ENCODE data around the gene IL1RN. TPM values are rescaled to one million over a fixed set of nuclear protein-coding genes. Genes with fewer than 3 reads are reported as not detected.

Gene IL1RN
- polyA plus RNA-seq, 1 donor from 2014 or later, result not detected

DNA sequence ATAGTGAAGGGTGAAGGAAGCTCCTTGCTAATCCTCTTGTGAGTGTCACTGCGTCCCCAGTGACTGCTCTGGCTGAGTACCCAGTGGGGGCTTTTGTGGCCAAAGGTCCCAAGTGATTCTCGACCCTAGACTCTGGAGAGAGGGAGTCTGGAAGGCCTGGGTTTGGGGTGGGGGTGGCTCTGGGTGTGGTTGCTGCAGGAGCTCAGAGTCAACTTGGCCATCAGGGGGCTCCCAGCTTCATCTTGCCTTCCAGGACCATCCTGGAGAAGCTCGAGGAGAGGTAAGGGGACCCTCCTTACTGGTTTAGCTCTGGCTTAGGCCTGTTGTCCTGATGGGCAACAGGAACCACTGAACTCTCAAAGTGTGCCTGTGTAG is 47.0 kb downstream of the IL1RN start:
- TF ChIP-seq EZH2 (IDR thresholded peaks at IDR 0.05; ENCODE audit: borderline replicate concordance, insufficient read depth, low read length, poor library complexity, severe bottlenecking), result no peak
- no peak for TF ChIP-seq POLR2AphosphoS5 (IDR thresholded peaks at IDR 0.05)
- Histone ChIP-seq H3K9me3 (ENCODE audit: low read length) (no peaks in the 10 kb centered on the region), H3K27me3 (ENCODE audit: insufficient read depth, low read depth, low read length) (no peaks in the 10 kb centered on the region), H3K36me3 (ENCODE audit: insufficient read depth, low read length) (no peaks in the 10 kb centered on the region), H3K9ac (ENCODE audit: low read length) (no peak overlapping the region), H3K4me3 (ENCODE audit: low read length) (no peak overlapping the region), H2AFZ (ENCODE audit: low read depth, low read length) (no peak overlapping the region), H3K79me2 (replicated peaks; ENCODE audit: insufficient read depth, low read length) (no peaks in the 10 kb centered on the region), H3F3A (ENCODE audit: insufficient read depth, low read length, poor library complexity, severe bottlenecking) (no peaks in the 10 kb centered on the region), H3K27ac (ENCODE audit: low read length) (no peak overlapping the region), H3K4me2 (ENCODE audit: low read length) (no peak overlapping the region), H4K20me1 (ENCODE audit: insufficient read depth) (no peaks in the 10 kb centered on the region), H3K9me2 (ENCODE audit: insufficient read depth, low read length) (no peaks in the 10 kb centered on the region)

DNA sequence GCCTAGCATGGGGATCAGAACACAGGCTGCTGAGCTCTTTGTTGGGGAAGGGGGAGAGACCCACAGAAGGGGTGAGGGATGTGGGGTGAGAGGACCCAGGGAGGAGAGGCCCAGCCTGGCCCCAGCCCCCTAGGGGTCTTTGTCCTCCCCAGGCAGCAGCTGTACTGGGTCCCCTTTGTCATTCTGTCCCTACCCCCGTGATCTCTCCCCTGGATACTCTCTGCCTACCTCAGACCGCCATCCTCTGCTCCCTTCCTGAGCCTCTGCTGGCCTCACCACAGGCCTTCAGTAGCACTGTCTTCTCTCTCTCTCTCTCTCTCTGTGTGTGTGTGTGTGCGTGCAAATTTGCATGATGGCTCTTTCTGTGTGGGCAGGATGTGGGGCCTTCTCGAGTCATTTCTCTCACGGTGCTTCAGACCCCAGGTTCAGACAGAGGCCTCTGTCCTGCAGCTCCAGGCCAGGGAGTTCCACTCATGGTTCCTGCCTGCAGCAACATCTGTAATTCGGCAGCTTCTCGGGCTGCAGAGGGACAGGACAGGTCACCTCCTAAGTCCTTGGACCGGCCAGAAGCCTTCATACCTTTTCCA is 47.7 kb downstream of the IL1RN start:
- H2AFZ ChIP-seq (ENCODE audit: low read depth, low read length), result no peak overlapping the region
- no peaks in the 10 kb centered on the region for H3K9me2 ChIP-seq (ENCODE audit: insufficient read depth, low read length)
- H3K4me2 ChIP-seq (ENCODE audit: low read length), result no peak overlapping the region
- no peaks in the 10 kb centered on the region for H3K27me3 ChIP-seq (ENCODE audit: insufficient read depth, low read depth, low read length)
- H3K4me3 ChIP-seq (ENCODE audit: low read length), result no peak overlapping the region
- H3K9me3 ChIP-seq (ENCODE audit: low read length), result no peaks in the 10 kb centered on the region
- no peaks in the 10 kb centered on the region for H3K36me3 ChIP-seq (ENCODE audit: insufficient read depth, low read length)
- H4K20me1 ChIP-seq (ENCODE audit: insufficient read depth), result no peaks in the 10 kb centered on the region
- H3K27ac ChIP-seq (ENCODE audit: low read length), result no peak overlapping the region
- H3F3A ChIP-seq (ENCODE audit: insufficient read depth, low read length, poor library complexity, severe bottlenecking), result no peaks in the 10 kb centered on the region
- no peak for TF ChIP-seq SMC3 (conservative IDR thresholded peaks at IDR 0.05; ENCODE audit: poor library complexity)
- TF ChIP-seq, protein P1, sequence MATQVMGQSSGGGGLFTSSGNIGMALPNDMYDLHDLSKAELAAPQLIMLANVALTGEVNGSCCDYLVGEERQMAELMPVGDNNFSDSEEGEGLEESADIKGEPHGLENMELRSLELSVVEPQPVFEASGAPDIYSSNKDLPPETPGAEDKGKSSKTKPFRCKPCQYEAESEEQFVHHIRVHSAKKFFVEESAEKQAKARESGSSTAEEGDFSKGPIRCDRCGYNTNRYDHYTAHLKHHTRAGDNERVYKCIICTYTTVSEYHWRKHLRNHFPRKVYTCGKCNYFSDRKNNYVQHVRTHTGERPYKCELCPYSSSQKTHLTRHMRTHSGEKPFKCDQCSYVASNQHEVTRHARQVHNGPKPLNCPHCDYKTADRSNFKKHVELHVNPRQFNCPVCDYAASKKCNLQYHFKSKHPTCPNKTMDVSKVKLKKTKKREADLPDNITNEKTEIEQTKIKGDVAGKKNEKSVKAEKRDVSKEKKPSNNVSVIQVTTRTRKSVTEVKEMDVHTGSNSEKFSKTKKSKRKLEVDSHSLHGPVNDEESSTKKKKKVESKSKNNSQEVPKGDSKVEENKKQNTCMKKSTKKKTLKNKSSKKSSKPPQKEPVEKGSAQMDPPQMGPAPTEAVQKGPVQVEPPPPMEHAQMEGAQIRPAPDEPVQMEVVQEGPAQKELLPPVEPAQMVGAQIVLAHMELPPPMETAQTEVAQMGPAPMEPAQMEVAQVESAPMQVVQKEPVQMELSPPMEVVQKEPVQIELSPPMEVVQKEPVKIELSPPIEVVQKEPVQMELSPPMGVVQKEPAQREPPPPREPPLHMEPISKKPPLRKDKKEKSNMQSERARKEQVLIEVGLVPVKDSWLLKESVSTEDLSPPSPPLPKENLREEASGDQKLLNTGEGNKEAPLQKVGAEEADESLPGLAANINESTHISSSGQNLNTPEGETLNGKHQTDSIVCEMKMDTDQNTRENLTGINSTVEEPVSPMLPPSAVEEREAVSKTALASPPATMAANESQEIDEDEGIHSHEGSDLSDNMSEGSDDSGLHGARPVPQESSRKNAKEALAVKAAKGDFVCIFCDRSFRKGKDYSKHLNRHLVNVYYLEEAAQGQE (IDR thresholded peaks at IDR 0.05; ENCODE audit: borderline replicate concordance), result no peak
- no peak for TF ChIP-seq TAF1 (IDR thresholded peaks at IDR 0.05; ENCODE audit: low read depth)
- no peak for TF ChIP-seq RAD21 (conservative IDR thresholded peaks at IDR 0.05)
- TF ChIP-seq EP300 (conservative IDR thresholded peaks at IDR 0.05; ENCODE audit: poor library complexity, severe bottlenecking), result no peak
- TF ChIP-seq, protein P2, sequence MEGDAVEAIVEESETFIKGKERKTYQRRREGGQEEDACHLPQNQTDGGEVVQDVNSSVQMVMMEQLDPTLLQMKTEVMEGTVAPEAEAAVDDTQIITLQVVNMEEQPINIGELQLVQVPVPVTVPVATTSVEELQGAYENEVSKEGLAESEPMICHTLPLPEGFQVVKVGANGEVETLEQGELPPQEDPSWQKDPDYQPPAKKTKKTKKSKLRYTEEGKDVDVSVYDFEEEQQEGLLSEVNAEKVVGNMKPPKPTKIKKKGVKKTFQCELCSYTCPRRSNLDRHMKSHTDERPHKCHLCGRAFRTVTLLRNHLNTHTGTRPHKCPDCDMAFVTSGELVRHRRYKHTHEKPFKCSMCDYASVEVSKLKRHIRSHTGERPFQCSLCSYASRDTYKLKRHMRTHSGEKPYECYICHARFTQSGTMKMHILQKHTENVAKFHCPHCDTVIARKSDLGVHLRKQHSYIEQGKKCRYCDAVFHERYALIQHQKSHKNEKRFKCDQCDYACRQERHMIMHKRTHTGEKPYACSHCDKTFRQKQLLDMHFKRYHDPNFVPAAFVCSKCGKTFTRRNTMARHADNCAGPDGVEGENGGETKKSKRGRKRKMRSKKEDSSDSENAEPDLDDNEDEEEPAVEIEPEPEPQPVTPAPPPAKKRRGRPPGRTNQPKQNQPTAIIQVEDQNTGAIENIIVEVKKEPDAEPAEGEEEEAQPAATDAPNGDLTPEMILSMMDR (IDR thresholded peaks at IDR 0.05; ENCODE audit: poor library complexity, severe bottlenecking), result no peak
- no peak for TF ChIP-seq POLR2AphosphoS5 (IDR thresholded peaks at IDR 0.05)
- TF ChIP-seq EZH2 (IDR thresholded peaks at IDR 0.05; ENCODE audit: borderline replicate concordance, insufficient read depth, low read length, poor library complexity, severe bottlenecking), result no peak
- TF ChIP-seq MXI1 (conservative IDR thresholded peaks at IDR 0.05; ENCODE audit: poor library complexity, severe bottlenecking), result no peak
- H3K79me2 ChIP-seq (replicated peaks; ENCODE audit: insufficient read depth, low read length), result no peaks in the 10 kb centered on the region
- H3K9ac ChIP-seq (ENCODE audit: low read length), result no peak overlapping the region

Measured in neural cell (in vitro differentiated cells).